Measurements from ENCODE around the gene GALNTL6.

DNA sequence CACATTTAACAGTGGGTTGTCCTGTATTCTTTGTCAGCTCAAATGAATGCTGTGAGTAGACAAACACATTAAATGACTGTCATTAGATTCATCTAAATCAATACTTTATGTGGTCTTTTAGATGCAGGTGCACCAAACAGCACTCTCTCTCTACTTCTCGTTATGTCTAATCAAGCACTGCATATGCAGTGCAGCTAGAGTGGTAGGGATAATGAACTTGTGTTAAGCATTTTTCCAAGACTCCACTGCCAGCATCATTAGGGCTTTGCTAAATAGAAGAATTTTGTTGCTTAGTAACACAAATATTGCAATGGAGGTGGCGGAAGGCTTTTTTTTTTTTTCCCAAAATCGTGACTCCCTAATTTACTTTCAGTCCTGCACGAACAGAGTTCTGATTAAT lies 908.5 kb downstream of the GALNTL6 start:
- TF ChIP-seq POLR2AphosphoS5 (IDR thresholded peaks at IDR 0.05) = no peak
- TF ChIP-seq, protein P1, sequence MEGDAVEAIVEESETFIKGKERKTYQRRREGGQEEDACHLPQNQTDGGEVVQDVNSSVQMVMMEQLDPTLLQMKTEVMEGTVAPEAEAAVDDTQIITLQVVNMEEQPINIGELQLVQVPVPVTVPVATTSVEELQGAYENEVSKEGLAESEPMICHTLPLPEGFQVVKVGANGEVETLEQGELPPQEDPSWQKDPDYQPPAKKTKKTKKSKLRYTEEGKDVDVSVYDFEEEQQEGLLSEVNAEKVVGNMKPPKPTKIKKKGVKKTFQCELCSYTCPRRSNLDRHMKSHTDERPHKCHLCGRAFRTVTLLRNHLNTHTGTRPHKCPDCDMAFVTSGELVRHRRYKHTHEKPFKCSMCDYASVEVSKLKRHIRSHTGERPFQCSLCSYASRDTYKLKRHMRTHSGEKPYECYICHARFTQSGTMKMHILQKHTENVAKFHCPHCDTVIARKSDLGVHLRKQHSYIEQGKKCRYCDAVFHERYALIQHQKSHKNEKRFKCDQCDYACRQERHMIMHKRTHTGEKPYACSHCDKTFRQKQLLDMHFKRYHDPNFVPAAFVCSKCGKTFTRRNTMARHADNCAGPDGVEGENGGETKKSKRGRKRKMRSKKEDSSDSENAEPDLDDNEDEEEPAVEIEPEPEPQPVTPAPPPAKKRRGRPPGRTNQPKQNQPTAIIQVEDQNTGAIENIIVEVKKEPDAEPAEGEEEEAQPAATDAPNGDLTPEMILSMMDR (IDR thresholded peaks at IDR 0.05) = no peak
